K562 (cell line): ENCODE measurements around the gene TNP1. TPM values are rescaled to one million over a fixed set of nuclear protein-coding genes. Genes with fewer than 3 reads are reported as not detected.

Experiments used
- CBFA2T2 ChIP-seq: fragments of 450-650 bp; conservative IDR thresholded peaks from 2 replicates; pipeline ENCODE4 v1.6.1; 2017; ENCODE audit warnings: mild to moderate bottlenecking
- ESRRA ChIP-seq: fragments of 450-650 bp; IDR thresholded peaks from 2 replicates; pipeline ENCODE4 v1.6.1; 2014; ENCODE audit warnings: low read depth, mild to moderate bottlenecking, moderate library complexity, borderline replicate concordance
- ILK ChIP-seq: fragments of 450-650 bp; IDR thresholded peaks from 2 replicates; pipeline ENCODE4 v1.6.1; 2016; ENCODE audit warnings: missing genetic modification characterization, low read depth, mild to moderate bottlenecking, missing compliant biosample characterization, moderate library complexity, borderline replicate concordance
- LARP7 ChIP-seq: fragments of 450-650 bp; IDR thresholded peaks from 2 replicates; pipeline ENCODE4 v1.6.1; 2016
- MTA3 ChIP-seq: fragments of 450-650 bp; formaldehyde crosslinking; IDR thresholded peaks from 2 replicates; pipeline ENCODE4 v1.6.1; 2017; ENCODE audit warnings: mild to moderate bottlenecking, borderline replicate concordance
- POLR2G ChIP-seq: fragments of 200-400 bp; formaldehyde crosslinking; IDR thresholded peaks from 2 replicates; pipeline ENCODE4 v1.6.1; 2017; ENCODE audit warnings: low read depth, mild to moderate bottlenecking, antibody characterized with exemption, low read length, moderate library complexity
- PRPF4 ChIP-seq: fragments of 200-400 bp; formaldehyde crosslinking; IDR thresholded peaks from one replicate; pipeline ENCODE4 v1.6.1; 2017; ENCODE audit warnings: low read length, low read depth, mild to moderate bottlenecking; ENCODE audit not compliant: insufficient read depth, poor library complexity, severe bottlenecking
- SPI1 ChIP-seq: IDR thresholded peaks from 2 replicates; pipeline ENCODE4 v1.6.1; 2011; ENCODE audit warnings: low read depth, low read length, control low read depth, borderline replicate concordance
- polyA plus RNA-seq, 8 experiments: library from polyadenylated mRNA; depleted of rRNA in 4 of 8; stranded (reverse) in 5 of 8; unstranded in 3 of 8; fragments of >200 nt; fragmentation: Nextera tagmentation in 2 of 8; fragmentation: Illumina TruSeq in 1 of 8; extraction: Ambion mirVana in 2 of 8; extraction: Trizol in 1 of 8; gene quantifications; 2 replicates each; pipeline versions ENCODE4 v1.2.1 to v1.2.3, GENCODE V29; 2011 to 2014; ENCODE audit warnings: inconsistent platforms in 1 of 8, missing spikeins in 1 of 8
- total RNA-seq, 7 experiments: library from RNA; depleted of rRNA in 6 of 7; stranded (reverse); fragments of >200 nt in 6 of 7; fragmentation: Illumina TruSeq in 2 of 7; extraction: Trizol in 2 of 7; gene quantifications; 2 replicates each; pipeline versions ENCODE4 v1.2.1 to v1.2.3, GENCODE V29; 2011 to 2021; ENCODE audit warnings: low replicate concordance in 1 of 7
- TF ChIP-seq, protein P1 (sequence below): fragments of 450-650 bp; formaldehyde crosslinking; conservative IDR thresholded peaks from 2 replicates; pipeline ENCODE4 v1.4.0; 2022; ENCODE audit warnings: mild to moderate bottlenecking, missing genetic modification characterization
- TF ChIP-seq, protein P2 (sequence below): fragments of 250-450 bp; sonication (Bioruptor Pico); IDR thresholded peaks from 2 replicates; pipeline ENCODE4 v1.5.0; 2020; ENCODE audit warnings: mild to moderate bottlenecking, borderline replicate concordance
- TF ChIP-seq, protein P3 (sequence below), 2 experiments: fragments of 450-650 bp; formaldehyde crosslinking in 1 of 2; IDR thresholded peaks; 2 replicates each; pipeline versions ENCODE4 v1.4.0 to v1.6.1; 2014 to 2020; ENCODE audit warnings: mild to moderate bottlenecking in 2 of 2, borderline replicate concordance in 1 of 2, low read depth in 1 of 2
- TF ChIP-seq, protein P4 (sequence below): fragments of 250-450 bp; sonication (Bioruptor Pico); IDR thresholded peaks from 2 replicates; pipeline ENCODE4 v1.4.0; 2020

The TNP1 gene
- total and polyA plus RNA-seq, 9 of the 15 experiments (the other 6 are each of a cell fraction or from before 2014, with no cell fraction given): not detected

DNA sequence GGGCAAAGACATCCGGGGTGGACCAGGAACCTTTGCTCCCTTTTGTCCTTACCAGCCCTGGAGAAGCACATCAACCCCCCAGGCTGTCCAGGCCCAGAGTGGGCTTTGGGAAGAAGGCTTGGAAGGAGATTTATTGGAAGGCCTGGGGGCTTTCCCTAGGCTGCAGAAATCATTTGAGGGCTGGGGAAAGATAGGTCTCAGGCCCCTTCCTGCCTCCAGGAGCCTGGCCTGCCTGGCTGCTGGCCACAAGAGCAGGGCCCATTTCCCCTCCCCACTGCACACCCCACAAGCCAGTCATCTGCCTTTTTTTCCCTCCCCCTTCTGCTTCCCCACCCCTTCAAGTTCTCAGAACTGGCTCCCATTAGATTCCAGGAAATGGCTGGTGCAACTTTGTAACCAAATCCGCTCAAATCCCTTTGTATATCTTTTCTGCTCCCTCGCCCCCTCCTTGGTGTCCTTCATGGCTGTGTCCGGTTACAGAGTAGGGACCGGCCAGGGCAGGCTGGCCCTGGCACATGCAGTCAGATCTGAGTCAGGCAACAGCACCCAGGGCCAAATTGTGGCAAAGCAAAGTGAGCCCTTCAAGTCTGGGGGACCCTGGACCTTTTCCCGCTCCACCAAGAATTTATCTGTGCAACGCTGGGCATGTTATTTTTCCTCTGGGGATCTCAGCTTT, 20.8 kb upstream of the TNP1 start (continued):
- no peak for TF ChIP-seq ILK (tag)
- 0 out of 2 replicates have a peak, but pooled peaks have one; percentile 44 for TF ChIP-seq MTA3
- TF ChIP-seq, protein P1, sequence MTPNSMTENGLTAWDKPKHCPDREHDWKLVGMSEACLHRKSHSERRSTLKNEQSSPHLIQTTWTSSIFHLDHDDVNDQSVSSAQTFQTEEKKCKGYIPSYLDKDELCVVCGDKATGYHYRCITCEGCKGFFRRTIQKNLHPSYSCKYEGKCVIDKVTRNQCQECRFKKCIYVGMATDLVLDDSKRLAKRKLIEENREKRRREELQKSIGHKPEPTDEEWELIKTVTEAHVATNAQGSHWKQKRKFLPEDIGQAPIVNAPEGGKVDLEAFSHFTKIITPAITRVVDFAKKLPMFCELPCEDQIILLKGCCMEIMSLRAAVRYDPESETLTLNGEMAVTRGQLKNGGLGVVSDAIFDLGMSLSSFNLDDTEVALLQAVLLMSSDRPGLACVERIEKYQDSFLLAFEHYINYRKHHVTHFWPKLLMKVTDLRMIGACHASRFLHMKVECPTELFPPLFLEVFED (CRISPR knock-in tag): no peak
- TF ChIP-seq PRPF4: no peak
- peak; percentile 29; the same call in 1 of the 2 replicates for TF ChIP-seq ESRRA
- TF ChIP-seq, protein P2, sequence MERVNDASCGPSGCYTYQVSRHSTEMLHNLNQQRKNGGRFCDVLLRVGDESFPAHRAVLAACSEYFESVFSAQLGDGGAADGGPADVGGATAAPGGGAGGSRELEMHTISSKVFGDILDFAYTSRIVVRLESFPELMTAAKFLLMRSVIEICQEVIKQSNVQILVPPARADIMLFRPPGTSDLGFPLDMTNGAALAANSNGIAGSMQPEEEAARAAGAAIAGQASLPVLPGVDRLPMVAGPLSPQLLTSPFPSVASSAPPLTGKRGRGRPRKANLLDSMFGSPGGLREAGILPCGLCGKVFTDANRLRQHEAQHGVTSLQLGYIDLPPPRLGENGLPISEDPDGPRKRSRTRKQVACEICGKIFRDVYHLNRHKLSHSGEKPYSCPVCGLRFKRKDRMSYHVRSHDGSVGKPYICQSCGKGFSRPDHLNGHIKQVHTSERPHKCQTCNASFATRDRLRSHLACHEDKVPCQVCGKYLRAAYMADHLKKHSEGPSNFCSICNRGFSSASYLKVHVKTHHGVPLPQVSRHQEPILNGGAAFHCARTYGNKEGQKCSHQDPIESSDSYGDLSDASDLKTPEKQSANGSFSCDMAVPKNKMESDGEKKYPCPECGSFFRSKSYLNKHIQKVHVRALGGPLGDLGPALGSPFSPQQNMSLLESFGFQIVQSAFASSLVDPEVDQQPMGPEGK: no peak
- no peak for TF ChIP-seq SPI1
- TF ChIP-seq, protein P3, sequence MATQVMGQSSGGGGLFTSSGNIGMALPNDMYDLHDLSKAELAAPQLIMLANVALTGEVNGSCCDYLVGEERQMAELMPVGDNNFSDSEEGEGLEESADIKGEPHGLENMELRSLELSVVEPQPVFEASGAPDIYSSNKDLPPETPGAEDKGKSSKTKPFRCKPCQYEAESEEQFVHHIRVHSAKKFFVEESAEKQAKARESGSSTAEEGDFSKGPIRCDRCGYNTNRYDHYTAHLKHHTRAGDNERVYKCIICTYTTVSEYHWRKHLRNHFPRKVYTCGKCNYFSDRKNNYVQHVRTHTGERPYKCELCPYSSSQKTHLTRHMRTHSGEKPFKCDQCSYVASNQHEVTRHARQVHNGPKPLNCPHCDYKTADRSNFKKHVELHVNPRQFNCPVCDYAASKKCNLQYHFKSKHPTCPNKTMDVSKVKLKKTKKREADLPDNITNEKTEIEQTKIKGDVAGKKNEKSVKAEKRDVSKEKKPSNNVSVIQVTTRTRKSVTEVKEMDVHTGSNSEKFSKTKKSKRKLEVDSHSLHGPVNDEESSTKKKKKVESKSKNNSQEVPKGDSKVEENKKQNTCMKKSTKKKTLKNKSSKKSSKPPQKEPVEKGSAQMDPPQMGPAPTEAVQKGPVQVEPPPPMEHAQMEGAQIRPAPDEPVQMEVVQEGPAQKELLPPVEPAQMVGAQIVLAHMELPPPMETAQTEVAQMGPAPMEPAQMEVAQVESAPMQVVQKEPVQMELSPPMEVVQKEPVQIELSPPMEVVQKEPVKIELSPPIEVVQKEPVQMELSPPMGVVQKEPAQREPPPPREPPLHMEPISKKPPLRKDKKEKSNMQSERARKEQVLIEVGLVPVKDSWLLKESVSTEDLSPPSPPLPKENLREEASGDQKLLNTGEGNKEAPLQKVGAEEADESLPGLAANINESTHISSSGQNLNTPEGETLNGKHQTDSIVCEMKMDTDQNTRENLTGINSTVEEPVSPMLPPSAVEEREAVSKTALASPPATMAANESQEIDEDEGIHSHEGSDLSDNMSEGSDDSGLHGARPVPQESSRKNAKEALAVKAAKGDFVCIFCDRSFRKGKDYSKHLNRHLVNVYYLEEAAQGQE (IDR thresholded peaks at IDR 0.05; ENCODE audit: borderline replicate concordance): peak; percentile 63
- TF ChIP-seq, protein P3 (CRISPR knock-in tag; IDR thresholded peaks at IDR 0.05; ENCODE audit: low read depth): peak; percentile 47; the same call in 1 of the 2 replicates
- peak; percentile 62 for TF ChIP-seq POLR2G
- TF ChIP-seq, protein P4, sequence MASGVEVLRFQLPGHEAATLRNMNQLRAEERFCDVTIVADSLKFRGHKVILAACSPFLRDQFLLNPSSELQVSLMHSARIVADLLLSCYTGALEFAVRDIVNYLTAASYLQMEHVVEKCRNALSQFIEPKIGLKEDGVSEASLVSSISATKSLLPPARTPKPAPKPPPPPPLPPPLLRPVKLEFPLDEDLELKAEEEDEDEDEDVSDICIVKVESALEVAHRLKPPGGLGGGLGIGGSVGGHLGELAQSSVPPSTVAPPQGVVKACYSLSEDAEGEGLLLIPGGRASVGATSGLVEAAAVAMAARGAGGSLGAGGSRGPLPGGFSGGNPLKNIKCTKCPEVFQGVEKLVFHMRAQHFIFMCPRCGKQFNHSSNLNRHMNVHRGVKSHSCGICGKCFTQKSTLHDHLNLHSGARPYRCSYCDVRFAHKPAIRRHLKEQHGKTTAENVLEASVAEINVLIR: no peak
- peak; percentile 39; the same call in 1 of the 2 replicates for TF ChIP-seq CBFA2T2
- TF ChIP-seq LARP7: no peak
